Suprapubic skin (tissue), 4 donors: Measurements from ENCODE around the gene FRMPD2. TPM values are rescaled to one million over a fixed set of nuclear protein-coding genes. Genes with fewer than 3 reads are reported as not detected.

Source experiments
- DNase-seq, 2 donors: peaks; one replicate each; pipeline ENCODE4 v3.0.0-alpha.2; 2019; ENCODE audit warnings: low spot score in 2 of 2
- H3K27ac ChIP-seq: fragments of 200-600 bp; sonication (generic); one replicate; pipeline ENCODE4 v1.5.1; 2019
- H3K27me3 ChIP-seq: fragments of 200-600 bp; sonication (generic); one replicate; pipeline ENCODE4 v1.5.1; 2019
- H3K36me3 ChIP-seq: fragments of 200-600 bp; sonication (generic); one replicate; pipeline ENCODE4 v1.5.1; 2019
- H3K4me1 ChIP-seq: fragments of 200-600 bp; sonication (generic); one replicate; pipeline ENCODE4 v1.5.1; 2019
- H3K4me3 ChIP-seq: fragments of 200-600 bp; sonication (generic); one replicate; pipeline ENCODE4 v1.5.1; 2019; ENCODE audit warnings: mild to moderate bottlenecking
- H3K9me3 ChIP-seq: fragments of 200-600 bp; sonication (generic); one replicate; pipeline ENCODE4 v1.5.1; 2019
- EP300 ChIP-seq: sonication (generic); formaldehyde crosslinking; IDR thresholded peaks from one replicate; pipeline ENCODE4 v1.6.1; 2017; ENCODE audit warnings: antibody characterized with exemption
- POLR2A ChIP-seq, 2 donors: fragments of 450-650 bp; IDR thresholded peaks; one replicate each; pipeline ENCODE4 v1.6.1; 2017; ENCODE audit warnings: antibody characterized with exemption in 2 of 2, mild to moderate bottlenecking in 2 of 2, moderate library complexity in 2 of 2
- POLR2AphosphoS5 ChIP-seq, 3 donors: sonication (generic); formaldehyde crosslinking; IDR thresholded peaks; one replicate each; pipeline ENCODE4 v1.6.1; 2017; ENCODE audit warnings: antibody characterized with exemption in 3 of 3
- WGBS: methylation state at CpG from one replicate; pipeline ENCODE4 v1.1.5; 2018; 5-methylcytosine and 5-hydroxymethylcytosine counted together
- total RNA-seq, 4 donors: library from RNA; depleted of rRNA; stranded (reverse); fragments of >200 nt; gene quantifications; one replicate each; pipeline ENCODE4 v1.1.0, GENCODE V29; 2016
- TF ChIP-seq, protein P1 (sequence below), 2 donors: fragments of 200-600 bp in 1 of 2; fragments of 450-650 bp in 1 of 2; sonication (generic) in 1 of 2; IDR thresholded peaks; one replicate each; pipeline ENCODE4 v1.5.1; 2016 to 2019; ENCODE audit warnings: antibody characterized with exemption in 2 of 2, mild to moderate bottlenecking in 1 of 2, moderate library complexity in 1 of 2

FRMPD2 gene
- total RNA-seq, 4 donors from 2014 or later = 0.72 TPM; not detected in 3

DNA sequence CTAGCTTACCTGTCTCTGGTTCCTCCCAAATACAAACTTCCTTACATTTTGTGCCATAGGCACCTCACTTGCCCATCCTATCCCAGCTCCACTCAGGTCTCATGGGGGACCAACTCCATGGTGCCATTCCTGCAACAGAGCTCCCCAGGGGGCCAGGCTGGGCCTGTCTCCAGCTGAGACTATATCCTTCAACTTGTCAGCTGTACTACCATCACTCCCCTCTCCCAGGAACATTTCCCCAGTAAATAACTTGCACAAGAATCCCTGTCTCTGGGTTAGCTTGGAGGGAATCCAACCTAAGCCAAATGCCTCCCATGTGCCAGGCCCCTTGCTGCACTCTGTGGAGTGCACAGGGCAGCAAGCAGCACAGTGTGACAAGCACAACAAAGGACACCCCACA is 33.2 kb downstream of the FRMPD2 start:
- Histone ChIP-seq H3K4me1 (no peaks in the 10 kb centered on the region), H3K27ac (no peak overlapping the region), H3K36me3 (no peaks in the 10 kb centered on the region), H3K4me3 (no peak overlapping the region), H3K27me3 (peaks cover 5% of the 10 kb centered on the region), H3K9me3 (no peaks in the 10 kb centered on the region)
- TF ChIP-seq POLR2A (IDR thresholded peaks at IDR 0.05) (no peak), EP300 (no peak), POLR2AphosphoS5 (IDR thresholded peaks at IDR 0.05) (no peak)
- TF ChIP-seq, protein P1, sequence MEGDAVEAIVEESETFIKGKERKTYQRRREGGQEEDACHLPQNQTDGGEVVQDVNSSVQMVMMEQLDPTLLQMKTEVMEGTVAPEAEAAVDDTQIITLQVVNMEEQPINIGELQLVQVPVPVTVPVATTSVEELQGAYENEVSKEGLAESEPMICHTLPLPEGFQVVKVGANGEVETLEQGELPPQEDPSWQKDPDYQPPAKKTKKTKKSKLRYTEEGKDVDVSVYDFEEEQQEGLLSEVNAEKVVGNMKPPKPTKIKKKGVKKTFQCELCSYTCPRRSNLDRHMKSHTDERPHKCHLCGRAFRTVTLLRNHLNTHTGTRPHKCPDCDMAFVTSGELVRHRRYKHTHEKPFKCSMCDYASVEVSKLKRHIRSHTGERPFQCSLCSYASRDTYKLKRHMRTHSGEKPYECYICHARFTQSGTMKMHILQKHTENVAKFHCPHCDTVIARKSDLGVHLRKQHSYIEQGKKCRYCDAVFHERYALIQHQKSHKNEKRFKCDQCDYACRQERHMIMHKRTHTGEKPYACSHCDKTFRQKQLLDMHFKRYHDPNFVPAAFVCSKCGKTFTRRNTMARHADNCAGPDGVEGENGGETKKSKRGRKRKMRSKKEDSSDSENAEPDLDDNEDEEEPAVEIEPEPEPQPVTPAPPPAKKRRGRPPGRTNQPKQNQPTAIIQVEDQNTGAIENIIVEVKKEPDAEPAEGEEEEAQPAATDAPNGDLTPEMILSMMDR (IDR thresholded peaks at IDR 0.05) = no peak
- DNase-seq = no peak

DNA sequence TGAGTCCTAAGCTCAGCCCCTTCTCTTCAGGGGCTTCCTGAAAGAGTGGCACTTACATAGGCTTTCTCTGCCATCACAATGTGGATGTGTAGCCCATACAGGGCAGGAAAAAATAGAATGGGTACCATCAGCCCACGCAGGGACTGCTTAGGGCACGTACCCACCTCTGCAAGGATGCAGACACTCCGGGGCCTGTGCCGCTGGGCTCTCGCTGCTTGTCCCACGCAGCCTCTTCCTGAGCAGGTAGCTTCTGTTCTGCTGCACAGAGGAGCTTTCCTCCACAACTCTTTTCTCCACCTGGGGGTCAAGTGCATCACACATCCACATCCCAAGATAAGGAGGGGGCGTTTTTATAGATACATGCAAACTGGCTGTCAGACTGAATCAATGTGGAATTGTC is 34.3 kb downstream of the FRMPD2 start:
- no peak overlapping the region for H3K27ac ChIP-seq
- TF ChIP-seq POLR2AphosphoS5 (IDR thresholded peaks at IDR 0.05) (no peak), POLR2A (IDR thresholded peaks at IDR 0.05) (no peak), EP300 (no peak)
- TF ChIP-seq, protein P1 (IDR thresholded peaks at IDR 0.05) = no peak
- no peaks in the 10 kb centered on the region for H3K9me3 ChIP-seq
- WGBS = 89% methylated on average over 7 of the region's 7 CpGs
- H3K4me3 ChIP-seq = no peak overlapping the region
- no peaks in the 10 kb centered on the region for H3K36me3 ChIP-seq
- DNase-seq = no peak
- H3K27me3 ChIP-seq = peaks cover 5% of the 10 kb centered on the region
- no peaks in the 10 kb centered on the region for H3K4me1 ChIP-seq

DNA sequence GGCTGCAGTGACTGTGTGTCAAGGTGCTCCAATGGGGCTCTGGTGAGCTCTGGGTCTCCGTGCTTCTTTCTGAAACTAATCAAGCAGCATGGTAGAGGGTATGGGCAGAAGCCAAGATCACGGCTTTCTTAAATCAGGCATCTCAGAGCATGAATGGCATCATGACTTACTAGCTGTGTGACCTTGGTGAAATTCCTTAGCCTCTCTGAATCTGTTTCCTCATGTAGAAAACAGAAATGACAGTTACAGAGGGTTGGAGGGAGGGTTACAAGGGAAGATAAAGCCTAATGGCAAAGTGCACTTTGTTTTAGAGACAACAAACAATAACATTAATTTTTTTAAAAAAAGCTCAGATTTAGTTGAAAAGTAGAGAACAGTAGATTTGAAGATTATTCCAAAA is 34.9 kb downstream of the FRMPD2 start:
- no peak for TF ChIP-seq POLR2AphosphoS5 (IDR thresholded peaks at IDR 0.05)
- TF ChIP-seq, protein P1 (IDR thresholded peaks at IDR 0.05) = no peak
- Histone ChIP-seq H3K4me1 (no peaks in the 10 kb centered on the region), H3K27ac (no peak overlapping the region), H3K4me3 (no peak overlapping the region), H3K27me3 (peaks cover 5% of the 10 kb centered on the region), H3K9me3 (no peaks in the 10 kb centered on the region), H3K36me3 (no peaks in the 10 kb centered on the region)
- no peak for DNase-seq
- 77% methylated on average over 2 of the region's 2 CpGs for WGBS

DNA sequence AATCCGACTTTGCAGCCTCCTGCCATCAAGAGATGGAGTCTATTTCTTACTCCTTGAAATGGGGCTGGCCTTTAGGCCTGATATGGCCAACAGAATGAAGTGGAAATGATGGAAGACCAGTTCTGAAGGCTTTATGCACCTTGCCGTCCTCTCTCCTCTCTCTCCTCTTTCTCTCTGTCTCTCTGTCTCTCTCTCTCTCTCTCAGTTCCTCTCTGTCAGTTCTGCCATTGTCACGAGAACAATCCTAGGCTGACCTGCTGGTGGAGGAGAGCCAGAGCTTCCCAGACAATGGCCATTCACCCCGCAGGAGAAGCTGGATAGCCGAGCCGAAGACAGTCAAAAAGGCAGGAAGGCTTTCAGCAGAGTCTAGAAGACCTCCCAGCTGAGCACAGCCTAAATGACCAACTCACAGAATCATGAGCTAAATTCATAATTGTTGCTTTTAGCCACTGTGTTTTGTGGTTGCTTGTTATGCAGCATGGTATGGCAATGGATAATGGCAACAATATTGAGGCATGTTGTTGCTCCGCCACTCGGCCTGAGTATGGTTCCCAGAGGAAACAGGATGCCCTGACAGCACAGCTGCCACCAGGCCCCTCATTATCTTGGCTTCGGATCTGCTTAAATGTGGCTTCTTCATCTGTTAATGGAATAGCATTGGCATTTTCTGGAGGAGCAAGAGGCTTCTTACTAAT is 35.5 kb downstream of the FRMPD2 start:
- no peaks in the 10 kb centered on the region for H3K4me1 ChIP-seq
- TF ChIP-seq POLR2AphosphoS5 (IDR thresholded peaks at IDR 0.05) (no peak), POLR2A (IDR thresholded peaks at IDR 0.05) (no peak), EP300 (no peak)
- TF ChIP-seq, protein P1 (IDR thresholded peaks at IDR 0.05) = no peak
- no peak overlapping the region for H3K27ac ChIP-seq
- H3K36me3 ChIP-seq = no peaks in the 10 kb centered on the region
- H3K4me3 ChIP-seq = no peak overlapping the region
- DNase-seq = no peak
- no peaks in the 10 kb centered on the region for H3K9me3 ChIP-seq
- 76% methylated on average over 9 of the region's 9 CpGs for WGBS
- peaks cover 5% of the 10 kb centered on the region for H3K27me3 ChIP-seq

DNA sequence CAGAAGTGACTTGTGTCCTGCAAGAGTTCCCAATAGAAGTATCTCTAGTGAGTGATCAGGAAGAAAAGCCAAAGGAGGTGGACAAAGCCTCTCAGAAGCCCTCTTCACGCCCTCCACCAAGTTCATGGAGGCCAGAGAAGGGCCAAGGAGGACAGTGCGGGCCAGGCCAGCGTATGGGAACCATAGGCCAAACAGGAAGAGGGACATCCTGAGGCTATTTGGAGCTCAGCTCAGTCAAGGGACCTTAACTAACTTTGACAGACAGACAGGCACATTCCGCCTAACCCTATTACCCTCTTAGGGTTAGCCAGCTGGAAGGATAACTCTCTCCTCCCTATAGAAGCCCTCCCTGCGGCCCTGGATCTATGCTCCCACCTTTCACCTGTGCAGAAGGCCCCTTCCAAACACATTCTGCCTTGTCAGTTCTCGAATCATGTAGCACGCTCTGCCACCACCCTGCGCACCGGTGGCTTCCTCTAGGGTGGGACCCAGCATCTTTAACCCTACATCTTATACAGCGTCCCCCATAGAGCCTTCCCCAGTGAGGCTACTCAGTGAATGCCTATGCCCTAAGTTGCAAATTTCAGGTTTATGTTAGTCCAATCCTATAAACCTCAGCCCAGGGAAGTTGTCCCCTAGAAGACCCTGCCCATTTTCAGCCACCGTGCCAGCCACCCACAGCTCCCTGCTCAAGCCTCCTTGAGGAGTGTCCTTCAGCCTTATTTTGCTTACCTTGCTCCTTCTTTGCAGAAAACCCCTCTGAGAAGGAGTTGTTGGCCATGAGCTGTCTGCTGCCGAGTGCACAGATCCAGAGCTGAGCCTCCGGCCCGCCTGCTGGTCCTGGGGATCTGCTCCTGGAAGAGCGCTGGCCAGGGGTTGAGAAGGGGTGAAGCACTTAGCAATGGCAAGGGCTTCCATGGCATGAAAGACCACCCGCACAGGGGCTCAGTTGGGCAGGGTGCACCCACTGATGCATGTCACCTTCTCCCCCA is 36.9 kb downstream of the FRMPD2 start:
- H3K27me3 ChIP-seq = peaks cover 3% of the 10 kb centered on the region
- no peak for DNase-seq
- no peak overlapping the region for H3K4me3 ChIP-seq
- no peak overlapping the region for H3K27ac ChIP-seq
- WGBS = 97% methylated on average over 11 of the region's 16 CpGs
- H3K36me3 ChIP-seq = no peaks in the 10 kb centered on the region
- H3K4me1 ChIP-seq = no peaks in the 10 kb centered on the region
- TF ChIP-seq EP300 (no peak), POLR2A (IDR thresholded peaks at IDR 0.05) (no peak), POLR2AphosphoS5 (IDR thresholded peaks at IDR 0.05) (no peak)
- TF ChIP-seq, protein P1 (IDR thresholded peaks at IDR 0.05) = no peak
- H3K9me3 ChIP-seq = no peaks in the 10 kb centered on the region
